Measurements from ENCODE around the gene ARRDC4. TPM values are rescaled to one million over a fixed set of nuclear protein-coding genes. Genes with fewer than 3 reads are reported as not detected.
A peak's percentile ranks its signal among the peaks of the same experiment; 100 is the strongest.

ARRDC4 gene
- total RNA-seq, 2 donors from 2014 or later: 2.1 TPM

GRCh38 chr15:97955529-97955928 lies 5.0 kb upstream of the ARRDC4 start:
- TF ChIP-seq CTCF (conservative IDR thresholded peaks at IDR 0.05): no peak
- Mint-ChIP-seq H3K27me3 (ENCODE audit: insufficient read depth) (peaks cover 16% of the 10 kb centered on the region), H3K27ac (no peak overlapping the region), H3K9me3 (no peaks in the 10 kb centered on the region), H3K4me3 (no peak overlapping the region), H3K4me1 (peaks cover 7% of the 10 kb centered on the region), H3K36me3 (ENCODE audit: low read depth) (no peaks in the 10 kb centered on the region)
- no peaks in the 10 kb centered on the region for H3K4me1 ChIP-seq (ENCODE audit: control insufficient read depth, insufficient read depth, low read length)
- no peak overlapping the region for H3K27ac ChIP-seq (ENCODE audit: low read depth, low read length)
- no peak for DNase-seq
- H3K27me3 ChIP-seq (ENCODE audit: control insufficient read depth, insufficient read depth, low read length, poor library complexity, severe bottlenecking): peaks cover 18% of the 10 kb centered on the region
- no peak overlapping the region for H3K9ac ChIP-seq (ENCODE audit: extremely low read depth, low read length, poor library complexity, severe bottlenecking)
- H3K4me3 ChIP-seq (ENCODE audit: low read length): no peak overlapping the region
- H3K9me3 ChIP-seq (ENCODE audit: control insufficient read depth, low read length): no peaks in the 10 kb centered on the region
- WGBS, 2 experiments (ENCODE audit: insufficient coverage in 1 of 2, insufficient read length in 1 of 2): 83 to 89% methylated on average over 4 of the region's 4 CpGs
- no peaks in the 10 kb centered on the region for H3K36me3 ChIP-seq (ENCODE audit: control insufficient read depth, insufficient read depth, low read length)

- Histone ChIP-seq H3K9ac (ENCODE audit: extremely low read depth, low read length, poor library complexity, severe bottlenecking) (no peak overlapping the region), H3K9me3 (ENCODE audit: control insufficient read depth, low read length) (no peaks in the 10 kb centered on the region), H3K36me3 (ENCODE audit: control insufficient read depth, insufficient read depth, low read length) (no peaks in the 10 kb centered on the region), H3K4me1 (ENCODE audit: control insufficient read depth, insufficient read depth, low read length) (no peaks in the 10 kb centered on the region), H3K27ac (ENCODE audit: low read depth, low read length) (no peak overlapping the region), H3K4me3 (ENCODE audit: low read length) (peak overlapping the region; percentile 79), H3K27me3 (ENCODE audit: control insufficient read depth, insufficient read depth, low read length, poor library complexity, severe bottlenecking) (peaks cover 38% of the 10 kb centered on the region)
- Mint-ChIP-seq H3K4me1 (peaks cover 7% of the 10 kb centered on the region), H3K27ac (no peak overlapping the region), H3K9me3 (no peaks in the 10 kb centered on the region), H3K27me3 (ENCODE audit: insufficient read depth) (peaks cover 23% of the 10 kb centered on the region), H3K4me3 (peak overlapping the region; percentile 59), H3K36me3 (ENCODE audit: low read depth) (no peaks in the 10 kb centered on the region)
- WGBS, 2 experiments (ENCODE audit: insufficient coverage in 1 of 2, insufficient read length in 1 of 2): 15% methylated on average over 16 to 19 of the region's 19 CpGs
- no peak for DNase-seq
- no peak for TF ChIP-seq CTCF (conservative IDR thresholded peaks at IDR 0.05)
Measured at GRCh38 chr15:97959724-97960363, 659 bp upstream of the ARRDC4 start.

GRCh38 chr15:97961067-97961954 lies 808 bp downstream of the ARRDC4 start:
- no peaks in the 10 kb centered on the region for H3K36me3 ChIP-seq (ENCODE audit: control insufficient read depth, insufficient read depth, low read length)
- H3K27me3 Mint-ChIP-seq (ENCODE audit: insufficient read depth): peaks cover 17% of the 10 kb centered on the region
- H3K9me3 ChIP-seq (ENCODE audit: control insufficient read depth, low read length): no peaks in the 10 kb centered on the region
- TF ChIP-seq CTCF (conservative IDR thresholded peaks at IDR 0.05): no peak
- DNase-seq: peak; percentile 82
- no peaks in the 10 kb centered on the region for H3K36me3 Mint-ChIP-seq (ENCODE audit: low read depth)
- WGBS, 2 experiments (ENCODE audit: insufficient coverage in 1 of 2, insufficient read length in 1 of 2): 8 to 35% methylated on average over 9 to 48 of the region's 48 CpGs
- no peak overlapping the region for H3K9ac ChIP-seq (ENCODE audit: extremely low read depth, low read length, poor library complexity, severe bottlenecking)
- H3K27ac ChIP-seq (ENCODE audit: low read depth, low read length): no peak overlapping the region
- no peak overlapping the region for H3K27ac Mint-ChIP-seq
- no peaks in the 10 kb centered on the region for H3K9me3 Mint-ChIP-seq
- peaks cover 7% of the 10 kb centered on the region for H3K4me1 Mint-ChIP-seq
- H3K4me1 ChIP-seq (ENCODE audit: control insufficient read depth, insufficient read depth, low read length): no peaks in the 10 kb centered on the region
- H3K4me3 Mint-ChIP-seq: peak overlapping the region; percentile 59
- H3K4me3 ChIP-seq (ENCODE audit: low read length): peak overlapping the region; percentile 79
- peaks cover 38% of the 10 kb centered on the region for H3K27me3 ChIP-seq (ENCODE audit: control insufficient read depth, insufficient read depth, low read length, poor library complexity, severe bottlenecking)
